Measurements from ENCODE around the gene FAM118B.
"Not testable (repeated sequence)": the region's sequence is repeated elsewhere in the genome, so short reads cannot be mapped to it uniquely, and the experiment has no call there.

Gene FAM118B

GRCh38 chr11:126282736-126283591 lies 71.4 kb downstream of the FAM118B start, which contains the start of gene TIRAP:
TSS of gene TIRAP (plus strand) at chr11:126283093. CDS start at chr11:126290895, 7,802 bp downstream.
- no peaks in the 10 kb centered on the region for H3K27me3 Mint-ChIP-seq
- H3K27ac Mint-ChIP-seq = peak within 1 kb of the TSS; percentile 99
- peak; percentile 67 for ATAC-seq (ENCODE audit: low read depth)
- H3K36me3 Mint-ChIP-seq = peaks cover 2% of the 10 kb centered on the region
- H3K9me3 Mint-ChIP-seq = no peaks in the 10 kb centered on the region
- peak; percentile 48 to 60 for DNase-seq (ENCODE audit: low spot score in 2 of 2)
- peak within 1 kb of the TSS; percentile 96 for H3K4me3 Mint-ChIP-seq
- H3K4me1 Mint-ChIP-seq = peaks cover 30% of the 10 kb centered on the region

- Mint-ChIP-seq H3K9me3 (no peaks in the 10 kb centered on the region), H3K36me3 (peaks cover 6% of the 10 kb centered on the region), H3K4me1 (peaks cover 29% of the 10 kb centered on the region), H3K27me3 (no peaks in the 10 kb centered on the region), H3K4me3 (peak overlapping the region; percentile 96), H3K27ac (peak overlapping the region; percentile 83)
- ATAC-seq (ENCODE audit: low read depth) (peak; percentile 59), DNase-seq (ENCODE audit: low spot score in 2 of 2) (peak; percentile 36 to 58)
Measured at GRCh38 chr11:126284829-126285228, 73.2 kb downstream of the FAM118B start.

DNA sequence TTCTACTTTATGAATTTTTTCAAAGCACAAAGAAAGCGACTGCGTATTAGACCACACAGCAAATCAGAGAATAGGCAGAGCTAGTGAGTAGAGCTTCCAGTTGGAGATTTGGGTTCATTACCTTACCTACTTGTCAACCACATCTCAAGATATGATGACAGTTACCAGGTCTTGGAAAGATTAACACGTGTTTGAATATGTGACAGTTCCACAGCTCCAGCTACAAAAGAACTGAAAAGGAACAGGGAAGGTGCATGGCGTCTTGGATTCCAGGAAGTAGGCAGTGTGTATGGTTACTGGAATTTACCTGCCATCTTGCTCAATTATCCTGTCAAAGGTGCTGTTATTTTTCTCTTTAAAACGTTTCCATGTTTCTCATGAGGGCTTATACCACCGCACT lies 76.7 kb downstream of the FAM118B start:
- DNase-seq (ENCODE audit: low spot score in 2 of 2) = no peak
- H3K4me1 Mint-ChIP-seq = peaks cover 13% of the 10 kb centered on the region
- H3K36me3 Mint-ChIP-seq = peaks cover 12% of the 10 kb centered on the region
- no peaks in the 10 kb centered on the region for H3K27me3 Mint-ChIP-seq
- H3K4me3 Mint-ChIP-seq = no peak overlapping the region
- H3K9me3 Mint-ChIP-seq = no peaks in the 10 kb centered on the region
- no peak for ATAC-seq (ENCODE audit: low read depth)
- no peak overlapping the region for H3K27ac Mint-ChIP-seq

- DNase-seq (ENCODE audit: low spot score in 2 of 2) = no peak
- no peaks in the 10 kb centered on the region for H3K27me3 Mint-ChIP-seq
- H3K4me3 Mint-ChIP-seq = no peak overlapping the region
- no peak for ATAC-seq (ENCODE audit: low read depth)
- H3K36me3 Mint-ChIP-seq = peaks cover 17% of the 10 kb centered on the region
- no peaks in the 10 kb centered on the region for H3K9me3 Mint-ChIP-seq
- no peak overlapping the region for H3K27ac Mint-ChIP-seq
- H3K4me1 Mint-ChIP-seq = peaks cover 10% of the 10 kb centered on the region
Measured at GRCh38 chr11:126290887-126291286, 79.3 kb downstream of the FAM118B start.

DNA sequence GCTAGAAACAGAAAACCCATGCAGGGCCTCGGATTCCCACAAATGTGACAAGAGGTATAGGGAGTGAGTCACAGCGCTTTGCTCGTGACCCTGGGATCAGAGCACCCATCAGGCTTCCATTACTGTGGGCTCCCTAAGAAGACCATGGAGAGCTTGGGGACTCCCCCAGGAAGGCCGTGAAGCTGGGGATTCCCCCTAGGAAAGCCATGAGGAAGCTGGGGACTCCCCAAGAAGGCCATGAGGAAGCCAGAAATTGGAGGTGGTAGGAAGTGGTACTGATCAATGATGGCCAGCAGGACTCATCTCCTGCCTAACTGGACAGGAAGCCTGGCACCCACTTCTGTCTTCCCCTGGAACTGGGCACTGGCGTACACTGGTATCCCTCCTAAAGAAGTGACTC lies 82.1 kb downstream of the FAM118B start:
- H3K27me3 Mint-ChIP-seq = no peaks in the 10 kb centered on the region
- H3K4me3 Mint-ChIP-seq = no peak overlapping the region
- H3K36me3 Mint-ChIP-seq = peaks cover 12% of the 10 kb centered on the region
- H3K27ac Mint-ChIP-seq = peak overlapping the region; percentile 35
- no peaks in the 10 kb centered on the region for H3K9me3 Mint-ChIP-seq
- no peak for ATAC-seq (ENCODE audit: low read depth)
- no peak for DNase-seq (ENCODE audit: low spot score in 2 of 2)
- peaks cover 11% of the 10 kb centered on the region for H3K4me1 Mint-ChIP-seq

DNA sequence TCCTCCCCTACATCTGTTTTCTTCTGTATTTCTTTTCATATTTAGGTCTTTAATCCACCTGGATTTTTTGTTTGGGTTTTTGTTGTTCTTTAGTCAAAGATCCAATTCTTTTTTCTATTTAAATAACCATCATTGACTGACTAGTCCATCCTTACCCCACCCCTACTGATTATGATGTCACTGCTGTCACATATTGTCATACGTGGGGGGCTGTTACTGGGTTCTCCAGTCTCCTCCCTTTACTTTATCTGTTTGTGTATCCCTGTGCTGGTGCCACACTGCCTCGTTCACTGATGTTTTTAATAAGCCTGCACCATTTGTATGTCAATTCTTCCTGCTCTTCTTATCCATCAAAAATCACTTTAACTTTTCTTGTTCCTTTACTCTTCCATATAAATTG lies 85.4 kb downstream of the FAM118B start:
- Mint-ChIP-seq H3K9me3 (no peaks in the 10 kb centered on the region), H3K27ac (no peak overlapping the region), H3K36me3 (peaks cover 9% of the 10 kb centered on the region)

GRCh38 chr11:126303623-126304456 lies 92.3 kb downstream of the FAM118B start, which contains the start of gene DCPS:
TSS of gene DCPS (plus strand) at chr11:126304060. CDS start at chr11:126304081, 21 bp downstream.
- peaks cover 21% of the 10 kb centered on the region for H3K4me1 Mint-ChIP-seq
- peaks cover 12% of the 10 kb centered on the region for H3K36me3 Mint-ChIP-seq
- H3K9me3 Mint-ChIP-seq = no peaks in the 10 kb centered on the region
- DNase-seq (ENCODE audit: low spot score in 2 of 2) = peak; percentile 81 to 88
- ATAC-seq (ENCODE audit: low read depth) = peak; percentile 91
- no peaks in the 10 kb centered on the region for H3K27me3 Mint-ChIP-seq
- H3K27ac Mint-ChIP-seq = peak within 1 kb of the TSS; percentile 99
- peak within 1 kb of the TSS; percentile 99 for H3K4me3 Mint-ChIP-seq

More for the DNA sequence above, 85.4 kb downstream of the FAM118B start:
- DNase-seq (ENCODE audit: low spot score in 2 of 2) (no peak), ATAC-seq (ENCODE audit: low read depth) (no peak)
- Mint-ChIP-seq H3K27me3 (no peaks in the 10 kb centered on the region), H3K4me3 (no peak overlapping the region), H3K4me1 (peaks cover 11% of the 10 kb centered on the region)

GRCh38 chr11:126304457-126305075 lies 93.0 kb downstream of the FAM118B start:
- Mint-ChIP-seq H3K36me3 (peaks cover 10% of the 10 kb centered on the region), H3K4me1 (peaks cover 21% of the 10 kb centered on the region), H3K4me3 (peak overlapping the region; percentile 99), H3K27me3 (no peaks in the 10 kb centered on the region), H3K27ac (peak overlapping the region; percentile 99), H3K9me3 (no peaks in the 10 kb centered on the region)
- DNase-seq (ENCODE audit: low spot score in 2 of 2) (no peak), ATAC-seq (ENCODE audit: low read depth) (peak; percentile 36)

DNA sequence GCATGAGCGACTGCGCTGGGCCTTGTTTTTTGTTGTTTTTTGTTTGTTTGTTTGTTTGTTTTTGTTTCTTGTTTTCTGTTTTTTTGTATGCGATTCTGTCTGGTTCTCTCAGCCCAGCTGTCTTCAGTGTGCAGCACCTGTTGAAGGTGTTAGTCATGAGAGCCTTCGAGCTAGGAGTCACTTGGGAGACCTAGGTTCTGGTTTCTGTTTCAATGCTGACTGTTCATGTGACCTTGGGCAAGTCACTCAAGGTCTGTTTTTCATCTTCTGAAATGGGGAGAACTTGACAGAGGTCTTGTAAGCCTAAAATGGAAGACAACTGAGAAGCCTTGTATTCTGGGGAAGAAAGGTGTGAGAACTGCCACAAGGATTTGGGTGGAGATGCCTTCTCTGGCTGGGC lies 94.1 kb downstream of the FAM118B start:
- Mint-ChIP-seq H3K27me3 (no peaks in the 10 kb centered on the region), H3K27ac (peak overlapping the region; percentile 91), H3K4me3 (peak overlapping the region; percentile 76), H3K4me1 (peaks cover 31% of the 10 kb centered on the region), H3K9me3 (no peaks in the 10 kb centered on the region), H3K36me3 (peaks cover 17% of the 10 kb centered on the region)
- ATAC-seq (ENCODE audit: low read depth) (peak; percentile 38), DNase-seq (ENCODE audit: low spot score in 2 of 2) (no peak)

DNA sequence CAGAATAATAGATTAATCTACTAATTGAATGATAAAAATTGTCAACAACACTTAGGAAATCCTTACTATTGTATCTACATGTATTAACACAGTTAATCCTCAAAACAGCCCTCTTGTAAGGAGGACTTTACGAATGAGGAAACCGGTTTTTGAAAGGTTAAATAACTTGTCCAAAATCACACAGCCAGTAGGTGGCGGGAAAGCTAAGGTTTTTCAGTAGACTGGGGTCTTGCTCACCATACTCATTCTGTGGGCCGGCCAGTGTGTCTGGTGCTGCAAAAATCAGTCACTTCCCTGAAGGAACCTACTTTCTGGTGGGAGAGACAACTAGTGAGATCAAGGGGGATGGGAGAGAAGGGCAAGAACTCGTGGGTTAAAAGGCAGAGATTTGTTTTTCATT lies 96.1 kb downstream of the FAM118B start:
- Mint-ChIP-seq H3K36me3 (peaks cover 22% of the 10 kb centered on the region), H3K9me3 (no peaks in the 10 kb centered on the region), H3K27me3 (no peaks in the 10 kb centered on the region), H3K4me1 (peaks cover 40% of the 10 kb centered on the region), H3K4me3 (no peak overlapping the region), H3K27ac (peak overlapping the region; percentile 43)
- DNase-seq (ENCODE audit: low spot score in 2 of 2) (no peak), ATAC-seq (ENCODE audit: low read depth) (no peak)

DNA sequence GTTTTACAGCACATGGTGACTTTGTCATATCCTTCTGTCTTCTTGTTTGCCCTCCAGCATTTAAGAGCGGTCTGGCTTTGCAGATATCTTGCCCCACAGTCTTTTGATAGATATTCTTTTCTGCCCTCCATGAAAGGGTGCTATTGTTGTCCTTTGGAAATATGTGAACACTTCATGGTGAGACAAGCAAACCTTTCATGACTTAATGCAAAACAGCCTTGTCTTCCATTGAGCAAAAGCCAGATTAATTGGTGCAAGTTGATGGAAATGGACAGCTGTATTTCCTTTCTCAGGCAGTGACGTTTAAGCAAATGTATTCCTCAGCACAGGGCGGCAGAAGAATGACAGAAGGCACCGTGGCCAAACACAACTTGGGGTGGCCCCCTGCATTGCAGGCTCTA lies 96.7 kb downstream of the FAM118B start:
- DNase-seq (ENCODE audit: low spot score in 2 of 2) = no peak

DNA sequence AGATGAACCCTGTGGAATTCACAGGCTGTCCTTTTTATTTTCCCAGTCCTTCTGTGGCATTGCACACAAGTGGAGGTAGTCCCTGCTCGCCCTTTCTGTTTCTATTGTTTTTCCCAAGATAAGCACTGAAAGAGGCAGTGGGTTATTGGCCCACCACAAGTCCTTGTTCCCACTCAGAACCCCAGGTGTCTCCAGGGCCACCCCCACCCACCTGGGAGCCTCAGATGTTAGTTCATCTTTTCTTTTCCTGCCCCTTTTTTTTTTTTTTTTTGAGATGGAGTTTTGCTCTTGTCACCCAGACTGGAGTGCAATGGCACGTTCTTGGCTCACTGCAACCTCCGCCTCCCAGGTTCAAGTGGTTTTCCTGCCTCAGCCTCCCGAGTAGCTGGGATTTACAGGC lies 97.2 kb downstream of the FAM118B start:
- ATAC-seq (ENCODE audit: low read depth); H3K27ac Mint-ChIP-seq; H3K4me3 Mint-ChIP-seq; H3K9me3 Mint-ChIP-seq; DNase-seq (ENCODE audit: low spot score in 2 of 2); H3K27me3 Mint-ChIP-seq: not testable (repeated sequence)
- Mint-ChIP-seq H3K36me3 (peaks cover 29% of the 10 kb centered on the region), H3K4me1 (peaks cover 40% of the 10 kb centered on the region)

More for the DNA sequence above, 96.7 kb downstream of the FAM118B start:
- ATAC-seq (ENCODE audit: low read depth) = no peak
- Mint-ChIP-seq H3K27ac (no peak overlapping the region), H3K36me3 (peaks cover 25% of the 10 kb centered on the region), H3K4me3 (no peak overlapping the region), H3K9me3 (no peaks in the 10 kb centered on the region), H3K27me3 (no peaks in the 10 kb centered on the region), H3K4me1 (peaks cover 40% of the 10 kb centered on the region)

DNA sequence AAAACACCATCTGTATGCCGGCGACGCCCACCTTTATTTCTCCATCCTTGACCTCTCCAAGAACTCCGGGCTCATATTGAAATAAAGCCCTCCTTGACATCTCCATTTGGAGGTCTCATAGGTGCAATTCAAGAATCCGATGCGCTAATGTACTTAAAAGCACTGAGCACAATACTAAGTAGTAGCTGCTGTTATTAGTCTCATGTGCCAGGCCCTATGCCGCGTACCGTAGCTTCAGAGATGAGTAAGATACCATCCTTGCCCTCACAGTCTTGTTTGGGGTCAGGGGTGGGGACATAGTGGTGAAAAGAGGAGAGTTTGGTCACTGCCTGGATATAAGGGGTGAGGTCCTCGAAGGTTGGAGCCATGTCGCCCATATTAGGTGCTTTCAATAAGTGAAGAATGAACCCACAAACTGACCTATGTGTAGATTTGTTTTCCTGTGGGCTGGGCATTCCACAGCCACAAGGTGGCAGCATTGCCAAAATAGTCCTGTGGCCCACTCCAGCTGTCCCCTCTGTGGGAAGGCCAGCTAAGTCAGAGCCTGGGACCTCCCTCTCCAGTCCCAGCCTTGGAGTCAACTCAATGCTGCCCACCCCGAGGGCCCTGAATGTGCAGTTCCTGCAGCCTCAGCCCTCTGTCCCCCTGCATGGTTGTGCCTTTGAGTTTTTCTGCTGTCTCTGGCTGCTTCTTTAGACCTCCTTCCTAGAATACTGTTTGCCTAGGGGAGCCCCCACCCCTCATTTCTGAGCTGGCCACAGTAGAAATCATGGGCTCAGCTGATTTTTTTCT lies 98.8 kb downstream of the FAM118B start:
- peaks cover 38% of the 10 kb centered on the region for H3K36me3 Mint-ChIP-seq

More for the DNA sequence above, 98.8 kb downstream of the FAM118B start:
- H3K27ac Mint-ChIP-seq = peak overlapping the region; percentile 22
- H3K9me3 Mint-ChIP-seq = no peaks in the 10 kb centered on the region
- no peaks in the 10 kb centered on the region for H3K27me3 Mint-ChIP-seq
- DNase-seq (ENCODE audit: low spot score in 2 of 2) = peak; percentile 26 to 45
- peak; percentile 54 for ATAC-seq (ENCODE audit: low read depth)
- no peak overlapping the region for H3K4me3 Mint-ChIP-seq
- H3K4me1 Mint-ChIP-seq = peaks cover 36% of the 10 kb centered on the region
